Measurements from ENCODE around the gene AHSG.
"Not testable (repeated sequence)": the region's sequence is repeated elsewhere in the genome, so short reads cannot be mapped to it uniquely, and the experiment has no call there.

AHSG gene

GRCh38 chr3:186577521-186577920 lies 35.3 kb upstream of the AHSG start:
- TF ChIP-seq CTCF (conservative IDR thresholded peaks at IDR 0.05; ENCODE audit: low read depth, low read length), result no peak
- Histone ChIP-seq H3K27me3 (ENCODE audit: insufficient read depth, low read depth) (no peaks in the 10 kb centered on the region), H3K36me3 (ENCODE audit: insufficient read depth) (peaks cover 13% of the 10 kb centered on the region; the same call in 1 of the 2 replicates)

DNA sequence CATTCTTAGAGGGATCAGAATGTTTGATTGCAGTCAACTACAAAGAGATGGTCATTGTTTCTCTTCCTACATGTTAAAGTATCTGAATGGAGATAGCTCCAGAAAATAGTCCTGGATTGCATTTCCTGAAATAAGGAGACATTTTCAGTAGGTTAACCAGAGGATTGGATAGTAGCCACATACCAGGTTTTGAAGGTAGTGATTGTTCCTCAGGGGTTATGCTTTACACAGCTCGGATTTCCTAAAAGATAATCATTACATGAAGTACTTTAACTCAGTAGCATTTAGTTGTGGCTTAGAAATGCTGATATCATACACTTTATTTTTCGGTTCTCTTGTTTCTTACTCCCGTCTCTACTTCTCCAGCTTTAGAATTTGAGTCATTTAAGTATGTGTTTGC lies 32.1 kb upstream of the AHSG start:
- H3K27ac ChIP-seq, result no peak overlapping the region
- no peaks in the 10 kb centered on the region for H3K27me3 ChIP-seq (ENCODE audit: insufficient read depth, low read depth)
- H3K4me2 ChIP-seq, result no peak overlapping the region
- H2AFZ ChIP-seq (ENCODE audit: low read depth), result no peak overlapping the region
- TF ChIP-seq CTCF (conservative IDR thresholded peaks at IDR 0.05; ENCODE audit: low read depth, low read length), result no peak
- H3K4me1 ChIP-seq (ENCODE audit: low read depth, poor library complexity, severe bottlenecking), result no peaks in the 10 kb centered on the region
- H3K79me2 ChIP-seq (ENCODE audit: insufficient read depth, low read depth), result no peaks in the 10 kb centered on the region; the same call in 1 of the 2 replicates
- H3K4me3 ChIP-seq (IDR thresholded peaks at IDR 0.05; ENCODE audit: insufficient read depth, low read depth, low read length), result no peak overlapping the region
- no peaks in the 10 kb centered on the region for H4K20me1 ChIP-seq (ENCODE audit: insufficient read depth)
- H3K9ac ChIP-seq, result no peak overlapping the region
- H3K36me3 ChIP-seq (ENCODE audit: insufficient read depth), result peaks cover 5% of the 10 kb centered on the region; the same call in 1 of the 2 replicates

More at GRCh38 chr3:186577521-186577920, 35.3 kb upstream of the AHSG start:
- no peak overlapping the region for H3K9ac ChIP-seq
- peaks cover 21% of the 10 kb centered on the region for H3K79me2 ChIP-seq (ENCODE audit: insufficient read depth, low read depth)
- H4K20me1 ChIP-seq (ENCODE audit: insufficient read depth), result no peaks in the 10 kb centered on the region
- no peak overlapping the region for H3K4me2 ChIP-seq
- no peak overlapping the region for H3K27ac ChIP-seq
- peaks cover 13% of the 10 kb centered on the region for H3K4me1 ChIP-seq (ENCODE audit: low read depth, poor library complexity, severe bottlenecking)
- no peak overlapping the region for H2AFZ ChIP-seq (ENCODE audit: low read depth)
- H3K4me3 ChIP-seq (IDR thresholded peaks at IDR 0.05; ENCODE audit: insufficient read depth, low read depth, low read length), result no peak overlapping the region

GRCh38 chr3:186582541-186582940 lies 30.3 kb upstream of the AHSG start:
- Histone ChIP-seq H2AFZ (ENCODE audit: low read depth) (no peak overlapping the region), H3K36me3 (ENCODE audit: insufficient read depth) (peaks cover 3% of the 10 kb centered on the region; the same call in 1 of the 2 replicates), H3K4me2 (no peak overlapping the region), H3K4me1 (ENCODE audit: low read depth, poor library complexity, severe bottlenecking) (no peaks in the 10 kb centered on the region), H3K9ac (no peak overlapping the region), H4K20me1 (ENCODE audit: insufficient read depth) (no peaks in the 10 kb centered on the region), H3K27ac (no peak overlapping the region), H3K79me2 (ENCODE audit: insufficient read depth, low read depth) (no peaks in the 10 kb centered on the region), H3K27me3 (ENCODE audit: insufficient read depth, low read depth) (no peaks in the 10 kb centered on the region), H3K4me3 (IDR thresholded peaks at IDR 0.05; ENCODE audit: insufficient read depth, low read depth, low read length) (no peak overlapping the region)
- no peak for TF ChIP-seq CTCF (conservative IDR thresholded peaks at IDR 0.05; ENCODE audit: low read depth, low read length)

DNA sequence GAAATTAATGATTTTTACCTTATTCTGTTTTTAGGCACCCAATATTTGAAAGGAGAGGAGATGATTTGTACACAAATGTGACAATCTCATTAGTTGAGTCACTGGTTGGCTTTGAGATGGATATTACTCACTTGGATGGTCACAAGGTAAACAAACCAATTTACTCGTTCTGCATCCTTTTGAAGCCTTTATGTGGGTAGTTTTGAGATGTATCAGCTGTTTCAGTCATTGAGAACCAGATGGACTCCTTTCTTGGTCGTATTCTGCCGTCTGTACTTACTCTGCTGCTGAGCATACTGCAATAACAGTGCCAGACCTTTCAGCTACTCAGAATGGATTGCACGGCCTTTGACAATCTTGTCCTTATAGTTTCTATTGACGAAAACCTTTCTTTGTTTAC lies 29.0 kb upstream of the AHSG start:
- H2AFZ ChIP-seq (ENCODE audit: low read depth), result no peak overlapping the region
- H3K4me1 ChIP-seq (ENCODE audit: low read depth, poor library complexity, severe bottlenecking), result no peaks in the 10 kb centered on the region
- H4K20me1 ChIP-seq (ENCODE audit: insufficient read depth), result no peaks in the 10 kb centered on the region
- no peak overlapping the region for H3K9ac ChIP-seq
- H3K36me3 ChIP-seq (ENCODE audit: insufficient read depth), result peaks cover 3% of the 10 kb centered on the region; the same call in 1 of the 2 replicates
- no peaks in the 10 kb centered on the region for H3K79me2 ChIP-seq (ENCODE audit: insufficient read depth, low read depth)
- H3K4me2 ChIP-seq, result no peak overlapping the region
- no peak overlapping the region for H3K4me3 ChIP-seq (IDR thresholded peaks at IDR 0.05; ENCODE audit: insufficient read depth, low read depth, low read length)
- no peaks in the 10 kb centered on the region for H3K27me3 ChIP-seq (ENCODE audit: insufficient read depth, low read depth)
- no peak overlapping the region for H3K27ac ChIP-seq
- TF ChIP-seq CTCF (conservative IDR thresholded peaks at IDR 0.05; ENCODE audit: low read depth, low read length), result no peak

GRCh38 chr3:186586245-186586644 lies 26.6 kb upstream of the AHSG start:
- not testable (repeated sequence) for H3K4me1 ChIP-seq (ENCODE audit: low read depth, poor library complexity, severe bottlenecking); H2AFZ ChIP-seq (ENCODE audit: low read depth); H3K4me2 ChIP-seq; H3K79me2 ChIP-seq (ENCODE audit: insufficient read depth, low read depth); H3K9ac ChIP-seq; H4K20me1 ChIP-seq (ENCODE audit: insufficient read depth); H3K4me3 ChIP-seq (IDR thresholded peaks at IDR 0.05; ENCODE audit: insufficient read depth, low read depth, low read length); H3K27me3 ChIP-seq (ENCODE audit: insufficient read depth, low read depth); H3K27ac ChIP-seq; H3K36me3 ChIP-seq (ENCODE audit: insufficient read depth)
